NCI-H2029 treated with DMSO at 0.1 percent for 48 hours (cell line): Measurements from ENCODE around the gene SCN3A.
A peak's percentile ranks its signal among the peaks of the same experiment; 100 is the strongest.

Source experiments
- DNase-seq: peaks from one replicate; lab custom pipeline; 2025; lab: John Stamatoyannopoulos, UW

The SCN3A gene

DNA sequence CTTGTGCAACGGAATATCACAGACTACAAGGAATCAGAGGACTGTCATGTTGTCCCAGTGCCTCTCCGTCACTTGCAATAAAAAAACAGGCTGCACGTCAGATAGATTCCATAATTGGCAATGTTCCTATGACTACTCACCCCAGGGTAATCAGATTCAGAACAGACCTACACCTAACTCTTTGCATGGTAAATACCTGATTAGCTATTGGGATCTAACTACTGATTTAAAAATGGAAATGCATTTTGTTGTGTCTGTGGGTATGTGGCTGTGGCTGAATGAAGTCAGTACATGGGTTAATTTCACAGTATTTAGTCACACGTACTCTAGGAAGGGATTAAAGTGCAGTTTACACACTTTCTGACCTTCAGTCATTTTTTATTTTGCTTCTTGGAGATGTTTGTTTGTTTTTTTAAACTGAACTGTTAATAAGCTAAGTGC, 91.7 kb downstream of the SCN3A start:
- DNase-seq: no peak

DNA sequence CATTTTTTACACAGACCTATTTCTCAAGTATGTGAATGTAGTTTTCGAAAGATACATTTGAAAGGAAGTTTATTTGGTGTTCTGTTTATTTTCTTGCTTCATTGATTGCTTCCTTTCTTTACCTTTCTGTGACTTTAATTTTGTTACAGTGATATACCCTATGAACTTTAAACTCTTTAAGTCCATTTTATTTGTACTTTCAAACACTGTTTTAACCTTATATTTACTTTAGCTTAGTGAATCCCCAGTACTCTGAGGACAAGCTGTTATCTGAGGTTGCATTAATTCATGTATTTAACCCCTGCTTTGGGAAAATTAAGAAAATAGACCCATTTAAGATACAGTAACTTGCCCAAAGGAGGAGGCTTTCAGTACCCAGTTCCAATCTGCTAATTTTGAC, 93.5 kb downstream of the SCN3A start:
- DNase-seq: no peak

DNA sequence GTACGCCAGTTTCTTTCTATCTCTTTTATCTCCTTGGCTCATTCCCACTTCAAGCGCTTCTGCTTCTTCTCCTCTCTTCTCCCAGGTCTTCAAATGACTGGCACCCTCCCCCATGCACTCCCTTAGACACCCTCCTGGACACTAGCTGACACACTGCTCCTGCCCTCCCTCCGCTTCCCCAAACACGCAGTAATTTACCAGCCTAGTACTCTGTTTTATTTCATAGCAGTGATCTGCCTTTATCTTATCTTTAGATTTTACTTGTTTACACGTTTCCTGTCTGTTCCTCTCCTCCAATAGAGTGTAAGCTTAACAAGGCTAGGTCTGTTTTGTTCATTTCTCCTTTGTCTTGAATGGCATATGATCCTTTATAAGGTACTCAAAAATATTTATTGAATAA, 93.9 kb downstream of the SCN3A start:
- no peak for DNase-seq

DNA sequence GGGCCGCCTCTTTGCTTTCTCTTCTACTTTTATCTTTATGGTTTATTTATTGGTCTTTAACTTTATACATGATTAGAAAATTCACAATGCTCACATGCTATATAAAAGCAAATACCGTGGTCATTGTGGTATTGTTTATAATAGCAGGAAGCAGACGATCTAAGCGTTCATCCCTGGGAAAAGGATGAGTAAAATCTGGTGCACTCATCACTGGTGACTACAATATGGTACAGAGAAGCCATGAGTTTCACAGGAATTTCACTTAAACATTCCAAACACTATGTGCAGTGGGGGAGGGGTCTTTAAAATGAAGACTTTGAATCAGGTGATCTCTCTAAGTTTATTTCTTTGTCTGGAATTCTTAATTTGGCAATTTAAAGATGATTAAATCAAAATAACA, 97.9 kb downstream of the SCN3A start:
- DNase-seq: no peak

DNA sequence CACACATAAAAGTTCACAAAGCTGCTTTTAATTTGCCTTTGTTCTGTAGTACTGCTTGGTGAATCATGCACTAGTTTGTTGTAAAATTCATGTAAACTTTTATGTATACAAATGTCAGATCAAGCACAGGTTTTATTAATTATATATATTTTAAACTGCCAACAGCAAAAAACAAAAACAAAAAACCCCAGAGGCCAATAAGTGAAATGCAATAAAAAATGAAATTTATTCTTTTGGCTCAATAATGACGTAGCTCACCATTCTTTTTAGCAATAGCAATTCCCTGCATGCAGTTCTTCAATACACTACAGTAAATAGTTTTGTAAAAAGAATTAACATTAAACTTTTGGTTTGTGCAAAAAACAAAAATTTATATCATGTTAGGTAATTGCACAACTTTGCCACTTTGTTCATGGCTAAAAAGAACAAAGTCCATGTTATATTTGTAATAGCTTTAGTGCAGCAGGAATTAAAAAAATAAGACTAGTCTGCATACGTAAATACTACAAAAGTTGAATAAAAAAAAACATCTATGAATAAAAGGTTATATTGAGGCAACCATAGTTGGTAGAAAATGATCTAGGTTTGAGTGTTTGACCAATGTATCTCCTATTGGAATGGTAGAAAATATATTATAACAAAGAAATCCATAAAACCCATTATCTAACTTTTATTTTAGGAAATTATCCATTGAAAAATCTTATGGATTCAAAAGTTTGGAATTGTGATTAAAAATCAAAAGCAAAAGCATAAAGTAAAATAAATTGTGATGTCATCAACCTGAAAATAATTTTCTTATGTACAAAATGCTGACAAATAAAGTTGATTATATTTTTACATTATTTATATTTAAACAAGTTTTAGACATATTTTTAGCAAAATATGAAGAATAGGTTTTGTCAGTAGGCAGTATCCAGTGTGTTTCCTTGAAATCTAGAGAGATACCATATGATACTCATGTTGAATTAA, 115.6 kb downstream of the SCN3A start:
- DNase-seq: no peak

DNA sequence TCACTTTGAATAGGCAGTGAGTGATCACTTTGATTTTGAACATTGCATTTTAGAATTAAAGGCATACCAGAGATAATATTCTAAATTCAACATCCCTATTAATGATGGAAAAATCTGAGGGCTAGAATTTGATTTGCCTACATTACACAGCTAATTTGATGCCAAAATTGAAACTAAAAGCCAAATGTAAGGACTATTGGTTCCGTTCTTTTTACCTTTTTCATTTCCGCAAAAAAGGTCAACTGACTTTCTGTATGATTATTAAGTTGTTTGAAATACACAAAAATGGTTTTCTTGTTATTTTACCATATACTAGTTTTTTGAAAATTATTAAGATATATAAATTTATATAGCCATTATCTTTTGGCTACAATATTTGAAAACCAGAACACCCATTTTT, 117.5 kb downstream of the SCN3A start:
- DNase-seq: no peak

DNA sequence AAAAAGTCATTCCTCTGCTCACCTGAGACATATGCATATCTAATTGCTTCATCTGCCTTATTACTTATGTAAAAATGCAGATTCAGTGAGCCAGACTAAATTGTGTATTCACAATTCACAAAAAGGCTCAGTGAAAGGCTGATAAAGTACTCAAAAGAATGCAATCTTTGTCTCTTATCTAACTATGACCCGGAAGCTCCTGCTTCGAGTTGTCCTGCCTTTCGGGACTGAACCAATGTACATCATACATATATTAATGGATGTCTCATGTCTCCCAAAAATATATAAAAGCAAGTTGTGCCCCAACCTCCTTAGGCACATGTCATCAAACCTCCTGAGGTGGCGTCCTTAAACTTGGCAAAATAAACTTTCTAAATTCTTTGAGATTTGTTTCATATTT, 120.5 kb downstream of the SCN3A start:
- no peak for DNase-seq

DNA sequence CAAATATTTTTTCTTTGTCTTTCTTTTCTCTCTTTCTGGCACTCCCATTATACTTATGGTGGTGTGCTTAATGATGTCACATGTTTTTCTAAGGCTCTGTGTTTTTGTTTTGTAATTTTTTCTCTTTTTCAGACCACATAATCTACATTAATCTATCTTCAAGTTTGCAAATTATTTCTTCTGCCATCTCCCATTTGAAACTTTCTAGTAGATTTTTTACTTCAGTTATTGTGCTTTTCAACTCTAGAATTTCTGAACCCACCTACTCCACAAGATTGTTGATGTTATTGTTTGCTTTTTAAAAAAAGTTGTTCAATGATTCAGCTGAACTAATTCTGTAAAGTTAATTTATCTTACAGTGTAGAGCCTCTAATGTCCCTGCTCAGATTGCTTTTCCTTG, 121.4 kb downstream of the SCN3A start:
- DNase-seq: no peak

DNA sequence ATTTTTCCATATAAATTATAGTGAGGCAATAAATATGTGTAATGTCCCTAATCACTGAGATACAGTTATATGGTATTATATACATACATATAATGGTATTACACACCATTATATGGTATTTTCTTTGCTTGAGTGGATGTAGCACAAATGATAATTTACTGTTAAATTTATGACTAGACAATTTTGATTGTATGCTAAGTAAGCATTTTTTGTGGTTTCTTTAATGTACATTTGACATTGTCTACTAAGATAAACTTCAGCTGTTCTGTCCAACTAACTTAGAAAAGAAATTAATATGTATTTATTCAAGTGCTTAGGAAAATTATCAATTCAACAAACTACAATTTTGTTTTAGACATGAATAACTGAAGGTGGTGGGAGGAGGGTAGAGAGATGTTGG, 122.6 kb downstream of the SCN3A start:
- DNase-seq: no peak

DNA sequence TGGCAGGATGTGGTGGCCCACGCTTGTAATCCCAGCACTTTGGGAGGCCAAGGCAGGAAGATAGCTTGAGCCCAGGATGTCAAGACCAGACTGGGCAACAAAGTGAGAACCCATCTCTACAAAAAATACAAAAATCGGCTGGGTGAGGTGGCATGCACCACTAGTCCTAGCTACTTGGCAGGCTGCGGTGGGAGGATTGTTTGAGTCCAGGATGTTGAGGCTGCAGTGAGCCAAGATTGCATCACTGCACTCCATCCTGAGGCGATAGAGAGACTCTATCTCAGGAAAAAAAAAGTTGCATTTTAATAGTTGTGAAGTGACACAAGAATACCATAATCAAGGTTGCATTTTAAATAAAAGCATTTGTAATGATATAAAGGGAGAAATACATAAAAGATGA, 124.4 kb downstream of the SCN3A start:
- DNase-seq: no peak

DNA sequence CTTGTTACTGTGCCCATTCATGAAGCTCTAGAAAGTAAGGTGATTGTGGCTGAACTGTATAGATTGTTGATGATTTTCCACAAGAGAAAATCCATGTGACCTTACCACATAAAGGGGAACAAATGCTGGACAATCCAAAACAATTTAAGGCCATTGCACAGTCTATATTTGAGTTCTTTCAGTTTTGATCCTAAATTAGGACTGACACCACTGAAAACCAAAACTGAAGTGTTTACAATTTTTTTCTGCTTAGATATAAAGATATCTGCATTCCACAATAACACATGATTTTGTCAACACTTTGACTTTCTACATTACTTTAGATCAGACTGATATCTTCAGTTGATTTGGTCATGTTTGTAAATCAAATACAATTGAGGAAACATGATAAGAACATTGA, 124.9 kb downstream of the SCN3A start:
- no peak for DNase-seq

DNA sequence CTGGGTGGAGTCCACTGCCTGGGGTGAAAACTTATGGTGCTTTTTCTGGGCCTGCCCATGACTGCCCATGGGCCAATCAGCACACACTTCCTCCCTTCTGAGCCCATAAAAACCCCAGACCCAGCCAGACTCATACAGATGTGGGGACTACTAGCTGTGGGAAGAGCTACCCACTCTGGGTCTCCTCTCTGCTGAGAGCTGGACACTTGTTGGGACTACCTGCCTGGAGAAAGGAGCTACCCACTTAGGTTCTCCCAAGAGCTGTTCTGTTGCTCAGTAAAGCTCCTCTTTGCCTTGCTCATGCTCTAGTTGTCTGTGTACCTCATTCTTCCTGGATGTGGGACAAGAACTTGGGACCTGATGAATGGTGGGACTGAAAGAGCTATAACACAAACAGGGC, 129.0 kb downstream of the SCN3A start:
- DNase-seq: no peak

DNA sequence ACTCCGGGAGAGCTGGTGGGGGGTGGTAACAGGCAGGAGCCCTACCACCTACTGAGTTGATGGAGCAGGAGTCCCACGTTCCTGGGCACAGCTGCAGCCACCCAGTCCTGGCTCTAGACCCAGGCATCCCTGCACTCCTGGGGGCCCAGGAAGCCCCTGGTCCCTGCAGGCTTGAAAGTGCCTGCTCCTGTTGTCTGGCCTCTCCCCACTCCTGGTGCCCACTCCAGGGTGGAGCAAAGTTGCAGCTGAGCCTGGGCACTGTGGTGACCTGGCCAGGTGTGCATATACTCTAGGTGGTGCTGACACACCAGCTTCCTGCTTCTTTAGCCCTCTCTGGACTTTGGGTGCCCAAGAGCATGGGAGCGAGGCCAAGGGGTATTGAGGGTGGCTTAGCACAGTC, 129.5 kb downstream of the SCN3A start:
- DNase-seq: no peak

DNA sequence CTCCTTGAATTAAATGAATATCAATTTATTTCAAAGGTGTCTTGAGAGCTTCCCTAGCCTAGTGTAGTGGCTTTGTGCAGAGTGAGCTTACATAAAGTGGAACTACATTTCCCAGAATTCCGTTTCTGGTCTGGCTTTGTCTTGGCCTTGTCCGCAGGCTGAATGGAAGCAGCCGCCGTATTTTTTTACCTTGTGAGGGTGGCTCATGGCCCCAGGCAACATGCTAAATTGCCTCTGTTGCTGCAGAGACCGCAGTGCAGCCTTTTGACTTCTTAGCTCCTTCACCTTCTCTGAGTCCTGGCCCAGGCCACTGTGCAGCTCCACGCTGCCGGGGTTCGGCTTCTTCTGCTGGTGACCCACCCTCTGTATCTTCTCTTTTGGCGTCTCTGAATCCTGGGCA, 133.8 kb downstream of the SCN3A start:
- DNase-seq: no peak

DNA sequence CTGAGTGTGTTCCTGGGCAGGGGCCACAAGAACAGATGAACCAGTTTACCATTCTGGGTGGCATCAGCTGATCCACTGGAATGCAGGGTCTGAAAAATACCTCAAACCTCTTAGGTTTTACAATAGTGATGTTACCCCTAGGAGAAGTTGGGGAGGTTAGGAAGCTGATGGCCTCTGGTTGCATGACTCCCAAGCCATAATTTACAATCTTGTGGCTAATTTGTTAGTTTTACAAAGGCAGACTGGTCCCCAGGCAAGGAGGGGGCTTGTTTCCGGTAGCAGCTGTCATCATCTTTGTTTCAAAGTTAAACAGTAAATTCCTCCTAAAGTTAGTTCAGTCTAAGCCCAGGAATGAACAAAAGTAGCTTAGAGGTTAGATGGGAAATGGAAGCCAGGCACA, 134.7 kb downstream of the SCN3A start:
- DNase-seq: no peak

DNA sequence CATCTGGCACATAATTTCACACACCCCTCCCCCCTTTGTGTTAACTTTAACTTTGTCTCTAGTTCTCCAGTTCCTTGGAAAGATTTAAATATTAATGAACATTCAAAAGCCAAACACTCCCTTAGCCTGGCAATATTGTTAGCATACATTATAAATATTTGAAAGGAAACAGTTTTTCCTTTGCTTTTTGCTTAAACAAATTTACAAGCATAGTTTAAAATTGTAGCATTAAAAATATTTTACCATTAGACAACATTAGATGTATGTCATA, 135.4 kb downstream of the SCN3A start:
- DNase-seq: no peak

DNA sequence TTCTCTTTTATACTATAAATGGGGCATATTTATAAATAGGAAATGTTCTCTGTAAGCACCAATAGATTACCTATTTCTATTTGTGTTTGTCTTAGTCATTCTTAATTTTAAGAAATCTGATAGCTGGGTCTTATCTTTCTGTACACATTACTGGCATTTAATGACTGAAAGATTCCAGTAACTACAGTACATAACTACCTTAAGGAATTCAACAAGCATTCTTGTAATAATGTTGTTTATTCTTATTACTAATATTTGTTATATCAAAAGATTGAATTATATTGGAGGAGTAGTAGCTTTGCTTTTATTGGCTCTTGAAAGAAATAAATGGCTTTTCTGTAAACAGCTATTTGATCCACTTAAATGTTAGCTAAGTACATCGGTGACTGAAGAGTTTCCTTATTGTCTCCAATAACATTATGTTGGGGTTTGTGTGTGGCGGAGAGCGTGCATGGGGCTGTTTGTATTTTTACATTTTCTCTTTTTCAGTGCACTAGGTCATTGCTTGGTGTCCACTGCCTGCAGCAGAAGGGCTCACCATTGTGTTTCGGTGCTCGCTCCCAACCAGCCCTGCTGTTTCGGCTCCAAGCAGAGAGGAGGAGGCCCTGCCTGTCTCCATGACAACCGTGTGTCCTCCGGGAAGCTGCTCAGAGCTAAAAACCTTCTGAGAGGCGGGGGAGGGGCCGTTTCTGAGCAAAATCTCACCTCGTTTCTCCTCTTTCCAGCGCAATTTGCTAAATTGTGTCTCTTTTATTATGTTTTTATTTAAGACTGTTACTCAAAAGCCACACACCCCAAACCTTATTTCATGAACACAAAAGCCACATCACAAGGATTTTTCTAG, 136.0 kb downstream of the SCN3A start:
- DNase-seq: peak; percentile 78

DNA sequence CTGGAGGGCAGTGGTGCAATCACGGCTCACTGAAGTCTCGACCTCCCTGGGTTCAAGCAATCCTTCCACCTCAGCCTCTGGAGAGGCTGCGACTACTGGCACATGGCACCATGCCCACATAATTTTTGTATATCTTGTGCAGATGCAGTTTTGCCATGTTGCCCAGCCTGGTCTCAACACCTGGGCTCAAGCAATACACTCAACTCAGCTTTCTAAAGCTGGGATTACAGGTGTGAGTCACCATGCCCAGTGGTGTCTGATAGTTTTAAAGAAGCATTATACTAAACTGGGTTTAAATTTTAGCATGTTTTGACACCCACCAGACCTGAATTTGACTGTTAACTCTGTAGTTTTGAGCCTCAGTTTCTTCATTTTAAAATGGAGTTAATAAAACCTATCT, 139.1 kb downstream of the SCN3A start:
- DNase-seq: no peak

DNA sequence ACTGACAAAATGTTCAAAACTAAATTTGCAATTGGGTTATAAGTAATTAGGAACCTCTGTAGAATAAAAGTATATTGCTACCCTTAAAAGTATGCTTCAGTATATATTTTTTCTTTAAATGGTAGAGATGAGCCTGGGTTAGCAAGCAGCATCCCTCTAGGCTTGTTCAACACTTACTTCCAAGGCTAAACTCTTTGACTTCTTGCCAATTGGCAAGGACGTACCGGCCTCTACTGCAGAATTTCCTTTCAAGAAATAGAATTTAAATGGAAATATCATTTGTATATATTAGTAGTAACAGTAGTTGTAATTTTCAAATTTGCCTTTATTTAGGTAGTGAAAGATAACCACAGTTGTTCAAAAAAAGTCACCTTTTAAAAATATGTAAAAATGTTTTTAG, 143.4 kb downstream of the SCN3A start:
- no peak for DNase-seq

DNA sequence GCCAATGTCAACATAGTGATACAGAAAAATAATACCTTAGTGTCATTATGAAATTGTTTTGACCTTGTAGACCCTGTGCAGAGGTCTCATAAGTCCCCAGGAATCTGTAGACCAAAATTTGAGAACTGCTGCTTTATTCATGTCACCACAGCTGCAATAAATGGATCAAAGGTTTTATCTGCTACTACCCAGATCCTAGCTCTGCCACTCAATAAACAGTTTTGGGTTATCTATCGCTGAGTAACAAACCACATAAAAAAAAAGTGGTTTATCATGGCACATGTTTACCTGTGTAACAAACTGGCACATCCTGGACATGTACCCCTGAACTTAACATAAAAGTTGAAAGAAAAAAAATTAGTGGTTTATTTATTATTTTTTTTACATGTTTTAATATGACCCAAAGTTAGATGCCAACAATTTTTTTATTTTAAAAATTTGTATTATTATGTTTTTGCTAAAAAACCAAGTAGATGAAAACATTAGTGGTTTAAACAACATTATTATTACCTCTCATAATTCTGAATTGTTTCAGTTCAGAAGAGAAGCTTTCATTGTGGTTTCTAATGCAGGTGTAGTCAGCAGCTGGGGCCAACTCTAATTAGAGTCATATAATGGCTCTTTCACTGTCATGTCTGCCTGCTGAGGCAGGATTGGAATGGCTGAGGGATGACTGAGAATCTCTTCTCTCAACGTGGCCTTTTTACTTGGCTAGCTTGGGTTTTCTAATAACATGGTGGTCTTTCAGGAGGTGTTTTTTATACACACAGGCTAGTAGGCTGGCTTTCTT, 145.2 kb downstream of the SCN3A start:
- no peak for DNase-seq

DNA sequence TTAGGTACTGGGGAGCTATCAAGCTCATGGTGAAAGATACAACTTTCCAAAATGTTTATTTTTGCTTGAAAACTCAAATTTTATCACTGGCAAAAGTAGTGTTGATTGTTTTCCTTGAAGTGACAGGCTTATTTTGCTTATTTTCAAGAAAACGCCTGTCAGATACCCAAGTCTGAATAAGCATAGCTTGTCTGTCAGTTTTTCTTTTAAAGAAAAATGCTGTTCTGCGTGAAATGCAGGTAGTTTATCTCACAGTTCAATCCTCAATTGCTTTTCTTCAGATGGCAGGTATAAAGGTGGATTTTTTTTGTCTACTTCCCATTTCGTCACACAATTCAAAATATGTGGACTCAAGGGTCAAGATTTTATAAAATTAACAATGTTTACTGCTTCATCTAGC, 145.9 kb downstream of the SCN3A start:
- no peak for DNase-seq

DNA sequence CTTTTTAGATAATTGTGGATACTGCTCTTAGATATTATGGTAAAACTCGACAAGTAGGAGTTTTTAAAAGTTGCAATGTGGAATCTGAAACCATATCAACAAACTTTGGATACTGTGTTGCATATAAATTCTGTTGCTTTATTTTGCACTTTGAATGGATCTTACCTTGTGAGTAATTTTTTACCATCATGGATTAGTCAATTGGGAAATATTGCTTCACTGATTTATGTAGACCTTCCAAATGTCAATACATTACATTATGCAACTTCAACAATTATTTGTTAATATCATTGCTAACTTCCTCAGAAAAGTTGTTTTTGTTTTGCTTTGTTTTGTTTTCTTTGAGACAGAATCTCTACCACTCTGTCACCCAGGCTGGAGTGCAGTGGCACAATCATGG, 146.5 kb downstream of the SCN3A start:
- no peak for DNase-seq

DNA sequence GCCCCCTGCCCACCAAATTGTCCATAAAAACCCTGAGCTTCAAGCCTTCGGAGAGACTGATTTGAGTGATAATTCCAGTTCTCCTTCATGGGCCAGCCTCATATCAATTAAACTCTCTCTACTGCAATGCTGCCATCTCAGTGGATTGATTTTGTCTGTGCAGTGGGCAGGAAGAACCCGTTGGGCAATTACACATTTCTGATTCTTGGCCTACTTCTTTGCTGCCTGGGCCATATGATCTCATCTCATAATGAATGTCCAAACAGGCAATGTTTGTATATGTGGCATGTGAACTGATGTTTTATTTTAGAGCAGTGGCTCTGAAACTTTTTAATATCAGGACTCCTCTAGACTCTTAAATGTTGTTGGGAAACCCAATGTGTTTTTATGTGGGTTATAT, 147.3 kb downstream of the SCN3A start:
- DNase-seq: no peak
